Smooth muscle cell (in vitro differentiated cells): Measurements from ENCODE around the gene RAB6C. TPM values are rescaled to one million over a fixed set of nuclear protein-coding genes. Genes with fewer than 3 reads are reported as not detected.
"Not testable (repeated sequence)": the region's sequence is repeated elsewhere in the genome, so short reads cannot be mapped to it uniquely, and the experiment has no call there.

ENCODE experiments used
- DNase-seq: peaks from one replicate; lab custom pipeline; 2025; ENCODE audit not compliant: unreplicated experiment; lab: John Stamatoyannopoulos, UW
- H2AFZ ChIP-seq: fragments of 200-600 bp; sonication (generic); 2 replicates; pipeline ENCODE4 v1.6.0; 2016; ENCODE audit warnings: antibody characterized with exemption, low read depth, mild to moderate bottlenecking
- H3F3A ChIP-seq: fragments of 200-600 bp; sonication (generic); 2 replicates; pipeline ENCODE4 v1.6.0; 2017; ENCODE audit warnings: antibody characterized with exemption, low read depth
- H3K27ac ChIP-seq: fragments of 200-600 bp; sonication (generic); 2 replicates; pipeline ENCODE4 v1.5.1; 2016; ENCODE audit warnings: low read depth, mild to moderate bottlenecking
- H3K27me3 ChIP-seq: fragments of 200-600 bp; sonication (generic); 2 replicates; pipeline ENCODE4 v1.6.1; 2016; ENCODE audit warnings: low read depth, mild to moderate bottlenecking
- H3K36me3 ChIP-seq: fragments of 200-600 bp; sonication (generic); 2 replicates; pipeline ENCODE4 v1.5.1; 2016; ENCODE audit warnings: low read depth
- H3K4me1 ChIP-seq: fragments of 200-600 bp; sonication (generic); 2 replicates; pipeline ENCODE4 v1.5.1; 2016; ENCODE audit warnings: low read depth
- H3K4me2 ChIP-seq: fragments of 200-600 bp; sonication (generic); 2 replicates; pipeline ENCODE4 v1.6.0; 2016; ENCODE audit warnings: mild to moderate bottlenecking
- H3K4me3 ChIP-seq: fragments of 200-600 bp; sonication (generic); 2 replicates; pipeline ENCODE4 v1.5.1; 2016; ENCODE audit warnings: mild to moderate bottlenecking
- H3K79me2 ChIP-seq: fragments of 200-600 bp; sonication (generic); 2 replicates; pipeline ENCODE4 v1.6.0; 2016; ENCODE audit warnings: low read depth, mild to moderate bottlenecking
- H3K9ac ChIP-seq: fragments of 200-600 bp; sonication (generic); 2 replicates; pipeline ENCODE4 v1.6.0; 2016; ENCODE audit warnings: low read depth
- H3K9me3 ChIP-seq: fragments of 200-600 bp; sonication (generic); replicated peaks from 2 replicates; pipeline ENCODE4 v1.5.1; 2016; ENCODE audit warnings: low read depth
- H4K20me1 ChIP-seq: fragments of 200-600 bp; sonication (generic); 2 replicates; pipeline ENCODE4 v1.6.0; 2016; ENCODE audit warnings: low read depth
- WGBS: methylation state at CpG from one replicate; pipeline ENCODE4 v1.1.7; 2016; ENCODE audit warnings: low lambda C conversion rate; 5-methylcytosine and 5-hydroxymethylcytosine counted together
- polyA plus RNA-seq: library from polyadenylated mRNA; unstranded; fragments of >200 nt; fragmentation: Nextera tagmentation; extraction: Ambion mirVana; gene quantifications from 2 replicates; pipeline ENCODE4 v1.2.1, GENCODE V29; 2016
- total RNA-seq: library from RNA; depleted of rRNA; stranded (reverse); fragments of >200 nt; gene quantifications from 2 replicates; pipeline ENCODE4 v1.2.3, GENCODE V29; 2014
- TF ChIP-seq, protein P1 (sequence below): fragments of 200-600 bp; sonication (generic); IDR thresholded peaks from 2 replicates; pipeline ENCODE4 v1.5.1; 2017; ENCODE audit warnings: borderline replicate concordance, mild to moderate bottlenecking, antibody characterized with exemption; ENCODE audit not compliant: insufficient read depth, poor library complexity, severe bottlenecking

The RAB6C gene
- total and polyA plus RNA-seq, 2 experiments from 2014 or later: 0.54 TPM; not detected in 1

- Histone ChIP-seq H3K4me3 (no peak overlapping the region), H3K27me3 (no peaks in the 10 kb centered on the region), H3F3A (no peaks in the 10 kb centered on the region), H3K27ac (no peak overlapping the region), H3K36me3 (no peaks in the 10 kb centered on the region), H2AFZ (no peak overlapping the region), H3K79me2 (no peaks in the 10 kb centered on the region), H3K4me2 (no peak overlapping the region), H4K20me1 (no peaks in the 10 kb centered on the region), H3K9me3 (no peaks in the 10 kb centered on the region), H3K9ac (no peak overlapping the region), H3K4me1 (no peaks in the 10 kb centered on the region)
- TF ChIP-seq, protein P1, sequence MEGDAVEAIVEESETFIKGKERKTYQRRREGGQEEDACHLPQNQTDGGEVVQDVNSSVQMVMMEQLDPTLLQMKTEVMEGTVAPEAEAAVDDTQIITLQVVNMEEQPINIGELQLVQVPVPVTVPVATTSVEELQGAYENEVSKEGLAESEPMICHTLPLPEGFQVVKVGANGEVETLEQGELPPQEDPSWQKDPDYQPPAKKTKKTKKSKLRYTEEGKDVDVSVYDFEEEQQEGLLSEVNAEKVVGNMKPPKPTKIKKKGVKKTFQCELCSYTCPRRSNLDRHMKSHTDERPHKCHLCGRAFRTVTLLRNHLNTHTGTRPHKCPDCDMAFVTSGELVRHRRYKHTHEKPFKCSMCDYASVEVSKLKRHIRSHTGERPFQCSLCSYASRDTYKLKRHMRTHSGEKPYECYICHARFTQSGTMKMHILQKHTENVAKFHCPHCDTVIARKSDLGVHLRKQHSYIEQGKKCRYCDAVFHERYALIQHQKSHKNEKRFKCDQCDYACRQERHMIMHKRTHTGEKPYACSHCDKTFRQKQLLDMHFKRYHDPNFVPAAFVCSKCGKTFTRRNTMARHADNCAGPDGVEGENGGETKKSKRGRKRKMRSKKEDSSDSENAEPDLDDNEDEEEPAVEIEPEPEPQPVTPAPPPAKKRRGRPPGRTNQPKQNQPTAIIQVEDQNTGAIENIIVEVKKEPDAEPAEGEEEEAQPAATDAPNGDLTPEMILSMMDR: no peak
- DNase-seq: no peak
Observed at GRCh38 chr2:129945557-129945956, 33.9 kb upstream of the RAB6C start.

- not testable (repeated sequence) for H3K27me3 ChIP-seq, H2AFZ ChIP-seq, H3K27ac ChIP-seq, H3K79me2 ChIP-seq, H4K20me1 ChIP-seq, DNase-seq, H3K4me1 ChIP-seq, H3F3A ChIP-seq, H3K4me3 ChIP-seq, H3K36me3 ChIP-seq, H3K9me3 ChIP-seq, H3K9ac ChIP-seq, H3K4me2 ChIP-seq
- WGBS: 68% methylated on average over 2 of the region's 2 CpGs
Observed at GRCh38 chr2:129947712-129948111, 31.8 kb upstream of the RAB6C start.

DNA sequence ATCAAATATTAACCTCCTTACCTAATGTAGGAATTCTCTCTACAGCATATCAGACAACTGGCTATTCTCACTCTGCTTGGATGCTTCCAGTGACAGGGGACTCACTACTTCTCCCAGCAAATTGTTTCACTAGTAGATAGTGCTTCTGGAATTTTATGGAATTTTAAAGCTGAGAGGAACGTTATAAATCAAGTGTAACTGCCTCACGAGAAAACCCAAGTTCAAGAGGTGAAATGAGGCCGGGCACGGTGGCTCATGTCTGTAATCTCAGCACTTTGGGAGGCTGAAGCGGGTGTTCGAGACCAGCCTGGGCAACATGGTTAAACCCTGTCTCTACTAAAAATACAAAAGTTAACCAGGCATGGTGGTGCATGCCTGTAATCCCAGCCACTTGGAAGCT is 23.3 kb upstream of the RAB6C start:
- not testable (repeated sequence) for H2AFZ ChIP-seq, H3K27ac ChIP-seq, H3K36me3 ChIP-seq, H3K4me3 ChIP-seq, H3K4me1 ChIP-seq, H4K20me1 ChIP-seq, H3F3A ChIP-seq, H3K27me3 ChIP-seq, H3K9me3 ChIP-seq, H3K4me2 ChIP-seq, DNase-seq, H3K79me2 ChIP-seq, H3K9ac ChIP-seq
- 86% methylated on average over 6 of the region's 6 CpGs for WGBS

DNA sequence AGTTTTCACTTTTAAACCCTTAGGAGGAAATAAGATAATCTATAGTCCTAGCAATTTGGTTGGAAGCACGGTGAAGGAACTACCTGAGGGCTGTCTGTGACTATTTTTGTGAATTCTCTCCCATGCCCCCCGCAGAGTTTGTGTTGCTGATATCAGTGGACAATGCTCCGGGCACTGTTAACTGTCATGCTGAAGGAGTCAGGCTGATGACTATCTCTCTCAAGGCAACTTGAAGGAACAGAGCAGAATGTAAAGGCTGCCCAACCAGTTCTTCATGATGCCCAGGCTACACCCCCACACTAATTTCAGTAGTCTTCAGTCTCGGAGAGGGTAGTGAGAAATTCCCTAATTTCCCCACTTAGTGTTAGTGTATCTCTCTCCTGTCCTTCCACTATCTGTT is 21.6 kb upstream of the RAB6C start:
- H3K36me3 ChIP-seq: no peaks in the 10 kb centered on the region

GRCh38 chr2:129958736-129959135 is 20.7 kb upstream of the RAB6C start:
- H3K4me2 ChIP-seq, H2AFZ ChIP-seq, H3K9me3 ChIP-seq, H3F3A ChIP-seq, H3K4me3 ChIP-seq, H3K79me2 ChIP-seq, H3K36me3 ChIP-seq, H3K4me1 ChIP-seq, H3K27me3 ChIP-seq, H4K20me1 ChIP-seq, H3K27ac ChIP-seq, DNase-seq, H3K9ac ChIP-seq: not testable (repeated sequence)
- 56% methylated on average over 4 of the region's 4 CpGs for WGBS

More for the DNA sequence above, 21.6 kb upstream of the RAB6C start:
- Histone ChIP-seq H3K9ac (no peak overlapping the region), H3K27me3 (no peaks in the 10 kb centered on the region), H3F3A (no peaks in the 10 kb centered on the region), H3K27ac (no peak overlapping the region), H2AFZ (no peak overlapping the region), H4K20me1 (no peaks in the 10 kb centered on the region), H3K4me1 (no peaks in the 10 kb centered on the region), H3K9me3 (no peaks in the 10 kb centered on the region), H3K4me2 (no peak overlapping the region), H3K79me2 (no peaks in the 10 kb centered on the region), H3K4me3 (no peak overlapping the region)
- TF ChIP-seq, protein P1: no peak
- 41% methylated on average over 4 of the region's 4 CpGs for WGBS
- no peak for DNase-seq

DNA sequence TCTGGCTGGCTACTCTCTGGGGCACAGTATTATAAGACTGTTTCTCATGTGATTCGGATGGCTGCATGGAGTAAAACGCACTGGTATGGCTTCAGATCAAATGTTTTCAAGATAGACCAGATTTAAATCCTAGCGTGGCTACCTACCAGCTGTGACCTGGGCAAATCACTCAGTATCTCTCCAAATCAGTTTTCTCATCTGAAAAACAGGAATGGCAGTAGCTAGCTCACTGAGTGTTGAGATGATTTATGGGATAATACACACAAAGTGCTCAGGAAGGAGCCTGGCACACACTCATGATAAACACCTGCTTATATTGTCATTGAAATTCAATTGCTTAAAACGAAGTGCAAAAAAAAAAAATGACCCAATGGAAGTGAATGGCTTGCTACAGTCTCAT is 10.9 kb upstream of the RAB6C start:
- not testable (repeated sequence) for H3K9ac ChIP-seq, H3K27me3 ChIP-seq

More for the DNA sequence above, 10.9 kb upstream of the RAB6C start:
- H3K36me3 ChIP-seq, H3K4me2 ChIP-seq, H3K79me2 ChIP-seq, H3F3A ChIP-seq, H3K9me3 ChIP-seq, H3K4me1 ChIP-seq, H3K4me3 ChIP-seq, H4K20me1 ChIP-seq, H3K27ac ChIP-seq, DNase-seq, H2AFZ ChIP-seq: not testable (repeated sequence)
- WGBS: 73% methylated on average over 4 of the region's 4 CpGs
